SU-DHL-6 (cell line): ENCODE data around the gene ENDOD1.

Experiments
- H2AFZ ChIP-seq: fragments of 200-600 bp; sonication (generic); 2 replicates; pipeline ENCODE4 v1.6.1; 2014; ENCODE audit warnings: low read depth, mild to moderate bottlenecking, moderate library complexity, mixed read lengths, antibody characterized with exemption, low read length; ENCODE audit not compliant: severe bottlenecking
- H3F3A ChIP-seq: fragments of 200-600 bp; shearing (Covaris generic); 2 replicates; pipeline ENCODE4 v1.6.0; 2016; ENCODE audit warnings: antibody characterized with exemption, mild to moderate bottlenecking; ENCODE audit not compliant: insufficient read depth
- H3K27ac ChIP-seq: fragments of 200-600 bp; sonication (generic); 2 replicates; pipeline ENCODE4 v1.5.1; 2016; ENCODE audit warnings: low read depth, mild to moderate bottlenecking, low read length, moderate library complexity, mixed read lengths
- H3K27me3 ChIP-seq: fragments of 200-600 bp; sonication (generic), shearing (Covaris generic); 2 replicates; pipeline ENCODE4 v1.6.0; 2014; ENCODE audit warnings: mild to moderate bottlenecking, low read length
- H3K36me3 ChIP-seq: fragments of 200-600 bp; sonication (generic); 2 replicates; pipeline ENCODE4 v1.6.1; 2014; ENCODE audit warnings: mild to moderate bottlenecking, low read length, mixed read lengths
- H3K4me2 ChIP-seq: fragments of 300-600, 200-600 bp; shearing (Covaris generic), sonication (generic); 2 replicates; pipeline ENCODE4 v1.6.0; 2014; ENCODE audit warnings: low read length, low read depth, mild to moderate bottlenecking; ENCODE audit not compliant: poor library complexity, severe bottlenecking
- H3K4me3 ChIP-seq: fragments of 200-600 bp; sonication (generic); 2 replicates; pipeline ENCODE4 v1.5.1; 2014; ENCODE audit warnings: antibody characterized with exemption, low read length, mild to moderate bottlenecking, mixed read lengths; ENCODE audit not compliant: insufficient read depth, poor library complexity, severe bottlenecking
- H3K79me2 ChIP-seq: fragments of 200-600 bp; sonication (generic); 2 replicates; pipeline ENCODE4 v1.6.1; 2014; ENCODE audit warnings: mild to moderate bottlenecking, low read length, moderate library complexity; ENCODE audit not compliant: insufficient read depth
- H3K9ac ChIP-seq: fragments of 200-600 bp; sonication (generic); 2 replicates; pipeline ENCODE4 v1.7.0; 2014; ENCODE audit warnings: mild to moderate bottlenecking, low read length
- H3K9me2 ChIP-seq: fragments of 200-600 bp; sonication (generic); replicated peaks from 2 replicates; pipeline ENCODE4 v1.6.1; 2014; ENCODE audit warnings: low read length; ENCODE audit not compliant: insufficient read depth
- H3K9me3 ChIP-seq: fragments of 200-600 bp; sonication (generic); 2 replicates; pipeline ENCODE4 v1.6.1; 2014; ENCODE audit warnings: low read length, mixed read lengths; ENCODE audit not compliant: insufficient read depth
- H4K20me1 ChIP-seq: fragments of 200-600 bp; sonication (generic); 2 replicates; pipeline ENCODE4 v1.6.1; 2014; ENCODE audit warnings: low read depth, mild to moderate bottlenecking, antibody characterized with exemption, low read length, moderate library complexity, mixed read lengths
- EZH2phosphoT487 ChIP-seq: fragments of 200-600 bp; sonication (generic), shearing (Covaris generic); conservative IDR thresholded peaks from 2 replicates; pipeline ENCODE4 v1.6.1; 2018; ENCODE audit warnings: mild to moderate bottlenecking, antibody characterized with exemption, low read length, moderate library complexity, mixed read lengths
- TF ChIP-seq, protein P1 (sequence below): fragments of 200-600 bp; sonication (generic); IDR thresholded peaks from one replicate; pipeline ENCODE4 v1.5.1; 2017; ENCODE audit warnings: antibody characterized with exemption, mild to moderate bottlenecking, low read length, moderate library complexity; ENCODE audit not compliant: insufficient read depth, poor library complexity, severe bottlenecking

The ENDOD1 gene, protein sequence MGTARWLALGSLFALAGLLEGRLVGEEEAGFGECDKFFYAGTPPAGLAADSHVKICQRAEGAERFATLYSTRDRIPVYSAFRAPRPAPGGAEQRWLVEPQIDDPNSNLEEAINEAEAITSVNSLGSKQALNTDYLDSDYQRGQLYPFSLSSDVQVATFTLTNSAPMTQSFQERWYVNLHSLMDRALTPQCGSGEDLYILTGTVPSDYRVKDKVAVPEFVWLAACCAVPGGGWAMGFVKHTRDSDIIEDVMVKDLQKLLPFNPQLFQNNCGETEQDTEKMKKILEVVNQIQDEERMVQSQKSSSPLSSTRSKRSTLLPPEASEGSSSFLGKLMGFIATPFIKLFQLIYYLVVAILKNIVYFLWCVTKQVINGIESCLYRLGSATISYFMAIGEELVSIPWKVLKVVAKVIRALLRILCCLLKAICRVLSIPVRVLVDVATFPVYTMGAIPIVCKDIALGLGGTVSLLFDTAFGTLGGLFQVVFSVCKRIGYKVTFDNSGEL

DNA sequence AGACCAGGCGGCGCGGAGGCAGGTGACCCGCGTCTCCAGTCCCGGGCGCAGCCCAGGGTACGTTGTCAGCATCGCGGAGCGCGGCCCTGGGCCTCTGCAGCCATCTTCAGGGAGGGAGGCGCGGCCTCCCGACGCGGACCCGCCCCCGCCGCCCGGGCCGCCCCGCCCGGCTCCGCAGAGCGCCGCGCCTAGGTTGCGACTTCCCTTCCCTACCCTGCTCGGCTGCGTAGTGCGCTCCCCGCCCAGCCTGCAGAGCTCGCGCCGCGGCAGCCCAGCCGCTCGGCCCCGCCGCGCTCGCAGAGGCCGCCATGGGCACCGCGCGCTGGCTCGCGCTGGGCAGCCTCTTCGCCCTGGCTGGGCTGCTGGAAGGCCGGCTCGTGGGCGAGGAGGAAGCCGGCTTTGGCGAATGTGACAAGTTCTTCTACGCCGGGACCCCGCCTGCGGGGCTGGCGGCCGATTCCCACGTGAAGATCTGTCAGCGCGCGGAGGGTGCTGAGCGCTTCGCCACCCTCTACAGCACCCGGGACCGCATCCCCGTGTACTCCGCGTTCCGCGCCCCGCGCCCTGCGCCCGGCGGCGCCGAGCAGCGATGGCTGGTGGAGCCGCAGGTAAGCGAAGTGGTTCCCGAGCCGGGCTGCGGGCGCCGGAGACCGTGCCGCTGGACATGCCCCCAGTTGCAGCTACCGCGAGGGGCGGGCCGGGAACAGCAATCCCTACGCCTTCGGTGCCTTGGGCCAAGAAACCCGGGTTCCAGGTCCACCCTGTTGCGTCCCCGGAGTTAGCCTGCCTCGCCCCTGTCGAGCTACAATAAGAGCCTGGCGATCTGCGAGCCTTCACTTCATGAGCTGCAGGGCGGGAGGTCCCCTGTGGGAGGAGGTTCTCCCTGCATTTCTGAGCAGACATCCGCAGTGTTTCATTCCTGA, at the start of gene ENDOD1:
ENDOD1 (plus strand) TSS at position 227 of the 923 bp plus-strand sequence; CDS start at position 309, 82 bp downstream.
- Histone ChIP-seq H3F3A (no peaks in the 10 kb centered on the region), H3K4me3 (peak within 1 kb of the TSS; percentile 66), H3K9me3 (no peaks in the 10 kb centered on the region), H3K79me2 (no peaks in the 10 kb centered on the region), H3K4me2 (peak within 1 kb of the TSS; percentile 75), H3K36me3 (no peaks in the 10 kb centered on the region), H3K27ac (no peak within 1 kb of the TSS), H3K27me3 (no peaks in the 10 kb centered on the region), H2AFZ (peak within 1 kb of the TSS; percentile 72), H3K9me2 (no peaks in the 10 kb centered on the region), H3K9ac (peak within 1 kb of the TSS; percentile 68), H4K20me1 (no peaks in the 10 kb centered on the region)
- TF ChIP-seq, protein P1, sequence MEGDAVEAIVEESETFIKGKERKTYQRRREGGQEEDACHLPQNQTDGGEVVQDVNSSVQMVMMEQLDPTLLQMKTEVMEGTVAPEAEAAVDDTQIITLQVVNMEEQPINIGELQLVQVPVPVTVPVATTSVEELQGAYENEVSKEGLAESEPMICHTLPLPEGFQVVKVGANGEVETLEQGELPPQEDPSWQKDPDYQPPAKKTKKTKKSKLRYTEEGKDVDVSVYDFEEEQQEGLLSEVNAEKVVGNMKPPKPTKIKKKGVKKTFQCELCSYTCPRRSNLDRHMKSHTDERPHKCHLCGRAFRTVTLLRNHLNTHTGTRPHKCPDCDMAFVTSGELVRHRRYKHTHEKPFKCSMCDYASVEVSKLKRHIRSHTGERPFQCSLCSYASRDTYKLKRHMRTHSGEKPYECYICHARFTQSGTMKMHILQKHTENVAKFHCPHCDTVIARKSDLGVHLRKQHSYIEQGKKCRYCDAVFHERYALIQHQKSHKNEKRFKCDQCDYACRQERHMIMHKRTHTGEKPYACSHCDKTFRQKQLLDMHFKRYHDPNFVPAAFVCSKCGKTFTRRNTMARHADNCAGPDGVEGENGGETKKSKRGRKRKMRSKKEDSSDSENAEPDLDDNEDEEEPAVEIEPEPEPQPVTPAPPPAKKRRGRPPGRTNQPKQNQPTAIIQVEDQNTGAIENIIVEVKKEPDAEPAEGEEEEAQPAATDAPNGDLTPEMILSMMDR: no peak
- TF ChIP-seq EZH2phosphoT487: no peak

DNA sequence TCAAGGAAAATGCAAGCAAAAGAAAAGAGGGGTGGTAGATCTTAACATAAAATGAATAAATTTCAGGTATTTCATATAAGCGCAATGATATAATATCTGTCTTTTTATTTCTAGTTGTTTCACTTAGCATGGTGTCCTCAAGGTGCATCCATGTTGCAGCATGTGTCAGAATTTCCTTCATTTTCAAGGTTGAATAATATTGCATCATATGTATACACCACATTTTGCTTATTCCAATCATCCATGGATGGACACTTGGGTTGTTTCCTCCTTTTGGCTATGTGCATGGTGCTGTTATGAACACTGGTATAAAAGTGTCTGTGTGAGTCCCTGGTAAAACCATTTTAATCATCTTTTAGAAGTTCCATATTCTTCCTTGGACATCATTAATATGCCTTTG, 47.4 kb upstream of the ENDOD1 start:
- H3K4me2 ChIP-seq: no peak overlapping the region
- no peaks in the 10 kb centered on the region for H3F3A ChIP-seq
- no peak overlapping the region for H3K9ac ChIP-seq
- no peak overlapping the region for H3K4me3 ChIP-seq
- no peak for TF ChIP-seq EZH2phosphoT487
- TF ChIP-seq, protein P1: no peak
- no peak overlapping the region for H2AFZ ChIP-seq
- no peaks in the 10 kb centered on the region for H3K36me3 ChIP-seq
- no peak overlapping the region for H3K27ac ChIP-seq
- no peaks in the 10 kb centered on the region for H4K20me1 ChIP-seq
- no peaks in the 10 kb centered on the region for H3K9me3 ChIP-seq
- no peaks in the 10 kb centered on the region for H3K9me2 ChIP-seq
- H3K27me3 ChIP-seq: no peaks in the 10 kb centered on the region
- H3K79me2 ChIP-seq: no peaks in the 10 kb centered on the region

DNA sequence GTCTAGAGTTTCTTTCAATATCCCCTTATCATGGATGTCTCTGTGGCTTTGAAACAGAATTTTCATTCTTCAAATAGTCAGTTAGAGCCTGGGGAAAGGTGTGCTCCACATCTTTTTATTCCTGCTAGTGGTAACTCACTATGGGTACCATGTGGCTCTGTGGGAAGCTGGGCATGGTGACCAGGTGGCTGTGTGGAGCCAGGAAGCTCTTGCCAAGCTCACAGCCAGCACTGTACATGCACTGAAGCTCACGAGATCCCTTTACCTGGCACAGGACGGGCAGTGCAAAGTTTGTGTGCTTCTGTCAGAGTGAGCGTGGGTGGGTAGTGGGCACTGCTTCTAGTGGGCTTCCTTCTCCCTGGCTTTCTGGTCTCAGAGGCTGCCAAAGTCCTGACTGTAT, 46.7 kb upstream of the ENDOD1 start:
- Histone ChIP-seq H3F3A (no peaks in the 10 kb centered on the region), H3K27ac (no peak overlapping the region), H2AFZ (no peak overlapping the region), H3K4me3 (no peak overlapping the region), H3K9me3 (no peaks in the 10 kb centered on the region), H3K9ac (no peak overlapping the region), H3K79me2 (no peaks in the 10 kb centered on the region), H3K9me2 (no peaks in the 10 kb centered on the region), H3K36me3 (no peaks in the 10 kb centered on the region), H4K20me1 (no peaks in the 10 kb centered on the region), H3K27me3 (no peaks in the 10 kb centered on the region), H3K4me2 (no peak overlapping the region)
- TF ChIP-seq EZH2phosphoT487: no peak
- TF ChIP-seq, protein P1: no peak
